GM18498 (cell line): ENCODE results near the gene FHOD3.

Source experiments
- ATAC-seq: cut with Tn5 transposase; IDR thresholded peaks from one replicate; pipeline ENCODE4 v1.9.1; 2021; ENCODE audit warnings: mild to moderate bottlenecking, moderate library complexity; ENCODE audit not compliant: unreplicated experiment

The FHOD3 gene

DNA sequence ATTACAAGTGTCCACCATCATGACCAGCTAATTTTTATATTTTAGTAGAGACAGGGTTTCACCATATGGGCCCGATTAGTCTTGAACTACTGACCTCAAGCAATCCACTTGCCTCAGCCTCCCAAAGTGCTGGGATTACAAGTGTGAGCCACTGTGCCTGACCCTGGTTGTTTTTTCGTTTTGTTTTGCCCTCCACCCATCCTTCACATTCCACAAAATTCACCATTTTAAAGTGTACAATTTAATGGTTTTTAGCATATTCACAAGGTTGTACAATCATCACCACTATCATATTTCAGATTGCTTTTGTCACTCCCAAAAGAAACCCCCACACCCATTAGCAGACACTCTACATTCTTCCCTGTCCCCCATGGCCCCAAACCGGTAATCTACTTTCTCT is 316.3 kb downstream of the FHOD3 start:
- no peak for ATAC-seq

DNA sequence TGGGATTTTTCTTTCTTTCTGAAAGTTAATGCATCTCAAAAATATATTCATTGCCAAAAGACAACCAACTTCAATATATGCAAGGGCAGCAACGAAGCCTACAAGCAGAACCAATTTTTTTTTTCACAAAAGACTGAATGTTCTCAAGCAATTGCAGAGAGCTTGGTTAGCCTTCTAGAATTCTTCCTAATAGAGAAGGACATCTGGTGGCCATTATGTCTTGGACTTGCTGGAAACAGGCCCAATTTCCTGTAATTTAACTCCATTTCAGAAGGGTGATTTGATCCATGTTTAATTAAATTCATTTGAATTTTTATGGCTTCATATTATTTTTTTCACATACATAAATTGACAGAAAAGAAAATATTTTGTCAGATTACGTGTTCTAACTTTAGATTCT is 323.3 kb downstream of the FHOD3 start:
- ATAC-seq, result no peak

DNA sequence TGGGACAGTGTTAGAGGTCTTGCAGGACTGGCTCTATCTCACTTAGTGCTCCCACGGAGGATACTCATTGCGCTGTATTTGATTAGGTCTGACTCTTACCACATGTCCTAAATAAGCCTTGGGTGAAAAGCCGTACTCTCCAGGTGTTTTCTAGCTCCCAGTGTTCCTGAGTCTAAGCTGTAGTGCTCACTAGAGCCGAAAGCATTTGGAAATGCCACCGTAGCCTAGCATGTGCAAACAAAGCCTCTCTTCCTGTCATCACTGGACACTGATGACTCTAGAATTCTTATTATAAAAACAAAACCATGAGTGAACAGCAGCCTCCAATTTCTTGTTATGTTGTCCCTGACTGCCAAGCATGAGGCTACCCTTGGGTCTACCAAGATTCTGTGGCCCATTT is 325.1 kb downstream of the FHOD3 start:
- ATAC-seq, result no peak

DNA sequence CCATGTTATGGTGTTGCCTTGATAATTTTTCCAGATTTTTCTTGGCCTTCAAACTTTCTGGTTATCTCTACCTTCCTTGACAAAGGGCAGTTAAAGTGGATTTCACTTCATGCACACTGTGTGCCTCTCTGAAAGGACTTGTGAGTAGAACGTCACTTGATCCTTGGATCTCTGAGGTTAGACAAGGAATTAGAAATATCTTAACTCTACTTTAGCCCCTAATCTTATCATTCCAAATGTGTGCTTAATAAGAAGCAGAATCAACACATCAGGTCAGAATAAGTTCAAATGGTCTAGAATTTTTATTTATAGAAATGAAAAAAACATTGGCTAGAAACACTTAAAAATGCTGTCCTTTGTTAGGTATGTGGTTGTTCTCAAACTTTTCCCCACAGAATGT is 325.6 kb downstream of the FHOD3 start:
- ATAC-seq, result no peak

DNA sequence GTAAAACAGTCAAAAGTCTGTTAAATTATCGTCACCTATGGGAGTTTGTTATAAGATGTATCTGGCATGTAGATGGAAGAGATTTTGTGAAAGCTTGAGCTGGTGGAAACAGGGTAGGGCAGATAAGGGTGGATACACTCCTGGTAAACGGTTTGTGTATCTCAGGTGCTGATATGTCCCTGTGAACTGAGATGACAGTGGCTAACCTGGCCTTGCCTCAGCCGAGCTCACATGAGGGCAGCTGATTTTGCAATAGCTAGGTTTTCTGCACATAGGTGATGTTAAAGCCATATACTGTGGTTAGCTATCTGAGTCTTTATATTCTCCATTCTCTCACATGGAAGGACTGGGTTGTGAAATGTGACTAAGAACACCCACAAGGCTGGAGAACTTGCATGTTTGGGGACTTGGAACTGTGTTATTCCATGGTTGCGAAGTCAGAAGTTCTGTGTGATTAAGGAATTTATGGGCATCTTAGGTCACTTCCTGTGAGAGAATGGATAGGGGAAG is 326.2 kb downstream of the FHOD3 start:
- ATAC-seq, result no peak

DNA sequence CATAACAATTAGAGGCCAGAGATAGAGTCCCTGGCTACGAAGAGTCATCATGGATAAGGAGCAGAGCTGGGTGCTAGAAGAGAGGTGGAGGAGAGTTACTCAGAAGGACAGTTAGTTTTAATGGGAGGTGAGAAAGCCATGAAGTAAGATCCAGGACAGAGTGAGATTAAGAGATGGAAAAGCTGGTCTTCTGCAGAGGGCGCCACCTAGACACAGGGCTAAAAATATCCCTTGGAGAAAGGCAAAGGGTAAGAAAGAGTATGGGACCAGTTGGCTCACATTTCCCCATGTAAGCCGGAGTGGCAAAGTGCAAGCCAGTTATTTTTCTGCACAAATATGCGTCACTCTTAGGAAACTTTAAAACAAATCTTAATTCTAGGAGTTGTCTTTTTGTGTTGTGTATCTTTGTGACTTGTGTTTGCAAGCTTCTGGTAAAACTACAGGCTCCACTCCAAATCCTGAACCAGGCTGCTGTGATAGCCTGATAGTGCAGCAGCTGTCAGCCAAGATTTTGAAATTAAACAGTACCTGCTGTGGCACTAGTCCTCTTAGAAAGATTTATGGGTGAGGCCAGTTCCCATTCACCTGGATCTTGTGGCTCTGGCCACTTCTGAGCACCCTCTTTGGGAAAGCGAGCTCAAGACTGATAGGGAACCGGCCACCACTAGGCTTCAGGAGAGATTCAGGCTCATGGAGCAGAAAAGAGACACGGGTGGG is 327.1 kb downstream of the FHOD3 start:
- no peak for ATAC-seq

DNA sequence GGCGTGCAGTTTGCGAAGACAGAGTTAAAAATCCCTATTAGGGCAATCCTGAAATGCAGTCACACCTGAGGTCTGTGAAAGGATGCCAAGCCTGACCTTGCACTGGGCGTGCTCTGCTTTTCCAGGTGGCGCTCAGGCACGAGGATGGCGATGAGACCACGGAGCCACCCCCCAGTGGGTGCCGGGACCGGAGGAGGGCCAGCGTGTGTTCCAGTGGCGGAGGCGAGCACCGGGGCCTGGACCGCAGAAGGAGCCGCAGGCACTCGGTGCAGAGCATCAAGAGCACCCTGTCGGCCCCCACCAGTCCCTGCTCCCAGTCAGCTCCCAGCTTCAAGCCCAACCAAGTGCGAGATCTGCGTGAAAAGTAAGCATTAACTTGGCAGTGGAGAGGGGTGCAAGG is 327.9 kb downstream of the FHOD3 start:
- no peak for ATAC-seq

DNA sequence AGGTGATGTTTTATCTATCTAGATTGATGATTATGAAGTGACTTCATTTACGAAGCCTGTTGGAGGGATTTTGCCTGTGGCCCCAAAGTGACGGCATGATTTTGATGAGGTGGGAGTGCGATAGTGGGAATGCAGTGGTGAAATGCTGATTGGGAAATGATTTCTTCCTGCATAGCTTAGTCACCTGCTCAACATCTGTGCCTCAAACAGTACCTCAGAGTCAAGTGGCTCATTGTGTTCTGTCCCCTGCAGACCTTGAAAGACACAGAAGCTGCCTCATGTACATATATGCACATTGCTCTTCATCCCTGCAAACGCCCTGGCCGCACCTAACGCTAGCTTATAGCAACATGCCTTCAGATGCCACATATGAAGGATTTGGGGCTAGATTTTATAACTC is 330.1 kb downstream of the FHOD3 start:
- ATAC-seq, result no peak

DNA sequence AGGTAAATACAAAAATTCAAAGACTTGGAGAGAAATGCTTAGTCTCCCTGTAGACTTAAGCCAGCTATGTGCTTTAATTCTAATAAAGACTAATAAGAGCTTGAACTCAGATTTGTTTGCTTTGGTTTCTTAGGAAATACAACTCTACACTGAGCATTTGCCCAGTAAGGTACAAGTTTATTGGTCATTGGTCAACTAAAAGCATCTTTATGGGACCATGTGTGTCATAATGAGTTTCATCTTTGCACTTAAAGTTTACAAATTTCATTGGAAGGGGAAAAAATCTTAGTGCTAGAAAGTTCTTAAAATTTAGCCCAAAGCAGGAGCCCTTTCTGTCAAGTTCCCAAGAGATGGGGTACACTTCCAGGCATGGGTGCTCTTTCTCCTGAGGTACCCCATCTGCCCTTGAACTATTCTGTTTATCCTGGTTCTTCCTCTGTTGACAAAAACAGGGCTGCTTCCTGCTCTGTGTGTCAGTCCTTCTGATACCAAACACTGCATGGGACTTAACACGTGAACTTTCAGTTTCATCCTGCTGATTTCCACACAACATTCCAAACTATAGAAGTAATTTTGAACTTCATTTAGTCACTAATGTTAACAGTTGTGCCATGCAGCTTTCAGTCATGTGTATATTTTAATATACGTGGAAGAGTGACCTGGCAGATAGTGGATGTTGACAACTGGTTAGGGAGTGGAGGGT is 331.1 kb downstream of the FHOD3 start:
- ATAC-seq, result no peak

DNA sequence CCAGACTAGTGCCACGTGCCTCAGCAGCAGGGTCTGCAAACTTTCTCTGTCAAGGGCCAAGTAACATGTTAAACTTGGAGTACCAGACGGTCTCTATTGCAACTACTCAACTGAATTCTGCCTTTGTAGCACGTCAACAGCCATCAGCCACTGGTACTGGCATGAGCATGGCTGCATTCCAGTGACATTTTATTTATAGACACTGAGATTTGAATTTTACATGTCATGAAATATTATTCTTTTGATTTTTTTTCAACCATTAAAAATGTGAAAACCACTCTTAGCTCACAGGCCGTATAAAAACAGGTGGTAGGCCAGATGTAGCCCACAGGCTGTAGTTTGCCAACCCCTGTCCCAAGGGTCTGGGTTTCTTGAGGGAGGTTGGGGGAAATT is 331.6 kb downstream of the FHOD3 start:
- no peak for ATAC-seq

DNA sequence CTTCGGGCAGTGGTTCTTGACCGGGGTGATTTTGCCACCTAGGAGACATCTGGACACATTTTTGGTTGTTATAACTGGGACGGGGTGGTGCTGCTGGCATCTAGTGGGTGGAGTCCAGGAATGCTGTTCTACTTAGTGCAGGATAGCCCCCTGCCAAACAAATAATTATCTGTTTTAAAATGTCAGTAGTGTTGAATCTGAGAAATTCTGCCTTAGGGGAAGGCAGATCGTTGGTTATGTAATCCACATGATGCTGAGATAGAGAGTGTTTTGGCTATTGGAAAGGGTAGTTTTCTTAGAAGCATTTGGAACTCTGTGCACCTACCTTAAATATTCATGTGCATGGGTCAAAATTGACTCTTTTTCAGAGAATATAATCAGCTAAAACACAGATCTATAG is 332.3 kb downstream of the FHOD3 start:
- ATAC-seq, result no peak

DNA sequence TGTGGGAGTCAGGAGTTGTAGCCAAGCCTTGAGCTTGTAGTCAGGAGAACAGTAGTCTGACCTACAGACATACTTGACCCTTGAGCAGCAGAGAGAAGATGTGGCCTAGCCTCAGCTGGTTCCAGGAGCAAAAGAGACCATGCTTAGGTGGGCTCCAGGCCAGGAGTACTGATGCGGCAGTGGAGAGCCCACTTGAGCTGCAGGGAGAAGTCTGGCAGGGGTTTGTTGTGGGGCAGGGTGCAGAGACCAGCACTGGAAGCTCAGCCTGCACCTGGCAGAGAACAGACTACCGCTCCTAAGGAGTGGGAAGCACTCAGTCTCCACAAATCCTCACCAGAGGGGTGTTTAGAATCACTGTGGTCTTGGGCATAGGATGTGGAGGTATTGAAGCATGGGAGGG is 333.4 kb downstream of the FHOD3 start:
- no peak for ATAC-seq

DNA sequence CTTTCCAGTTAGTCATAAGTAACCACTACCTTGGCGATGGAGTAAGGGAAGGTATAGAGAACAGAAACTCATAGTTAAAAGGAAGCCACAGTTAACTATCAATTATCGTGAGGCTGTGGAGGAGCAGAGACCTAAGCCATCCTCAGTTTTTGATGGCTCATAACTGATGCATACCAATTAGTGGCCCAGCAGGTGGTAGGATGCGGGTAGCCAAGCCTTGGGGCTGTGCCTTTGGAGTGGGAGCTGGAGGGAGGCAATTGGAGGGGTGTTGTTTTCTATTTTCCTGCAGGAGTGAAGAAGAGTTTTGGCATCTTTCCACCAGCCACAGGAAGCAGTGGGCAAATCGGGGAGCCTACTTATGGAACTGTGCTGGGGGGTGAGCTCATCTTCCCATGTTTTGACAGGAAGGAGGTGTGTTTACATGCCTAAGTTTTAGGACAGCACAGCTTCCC is 336.5 kb downstream of the FHOD3 start:
- peak; percentile 27 for ATAC-seq

DNA sequence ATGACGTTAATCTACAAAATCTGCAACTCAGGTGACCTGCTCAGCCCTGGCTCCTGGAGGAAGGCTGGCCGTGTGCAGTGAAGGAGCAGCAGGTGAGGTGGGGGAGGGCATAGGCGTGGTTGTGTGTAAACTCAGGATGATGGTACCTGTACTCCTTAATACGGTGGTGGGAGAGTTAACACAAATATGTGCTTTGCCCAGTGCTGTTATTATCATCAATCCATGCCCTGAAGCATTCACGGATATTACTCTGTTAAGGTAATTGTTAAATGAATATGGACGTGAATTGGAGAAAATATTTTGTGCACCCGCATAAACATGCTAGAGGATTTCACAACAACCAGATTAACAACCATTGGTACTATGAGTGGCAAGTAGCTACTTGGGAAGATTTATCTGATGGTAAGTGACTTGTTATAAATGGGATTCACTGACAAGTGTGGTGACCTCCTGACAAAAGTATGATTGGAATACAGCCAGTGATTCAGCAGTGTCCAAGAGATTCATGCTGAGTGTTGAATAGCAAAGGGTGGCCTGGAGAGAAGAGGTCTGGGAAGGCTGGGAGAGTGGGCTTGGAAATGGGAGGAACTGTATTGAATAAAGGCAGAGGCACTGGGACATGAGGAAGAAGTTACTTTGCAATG is 337.2 kb downstream of the FHOD3 start:
- ATAC-seq, result no peak

DNA sequence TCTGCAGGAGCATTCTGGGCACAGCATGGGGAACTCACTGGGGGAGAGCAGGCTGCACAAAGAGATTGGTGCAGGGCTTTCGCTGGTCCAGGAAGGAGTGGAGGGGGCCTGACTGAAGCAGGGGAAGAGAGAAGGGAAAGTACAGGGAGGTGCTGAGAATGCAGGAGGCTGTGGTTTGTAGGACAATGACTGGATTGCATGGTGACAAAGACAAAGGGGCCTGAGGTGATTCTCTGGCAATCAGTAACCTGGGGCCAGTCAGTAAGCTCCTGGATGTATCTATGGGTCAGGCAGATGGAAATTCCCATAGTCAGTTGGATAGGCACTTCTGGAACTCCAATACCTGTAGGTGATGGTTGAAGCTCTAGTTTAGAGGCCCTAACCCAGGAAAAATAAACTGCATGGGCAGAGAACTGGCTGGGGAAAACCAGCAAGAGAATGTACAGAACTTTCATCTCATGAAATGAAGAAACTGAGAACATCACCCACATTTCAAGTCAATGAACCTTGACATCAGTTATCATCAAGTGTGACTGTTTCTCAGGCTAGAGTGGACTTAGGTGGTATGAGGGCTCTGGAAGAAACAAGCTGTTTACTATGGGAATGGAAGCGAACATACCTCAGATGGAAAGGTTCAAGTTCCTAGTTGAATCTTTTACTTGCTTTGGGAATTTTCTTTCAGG is 338.0 kb downstream of the FHOD3 start:
- ATAC-seq, result peak; percentile 33

DNA sequence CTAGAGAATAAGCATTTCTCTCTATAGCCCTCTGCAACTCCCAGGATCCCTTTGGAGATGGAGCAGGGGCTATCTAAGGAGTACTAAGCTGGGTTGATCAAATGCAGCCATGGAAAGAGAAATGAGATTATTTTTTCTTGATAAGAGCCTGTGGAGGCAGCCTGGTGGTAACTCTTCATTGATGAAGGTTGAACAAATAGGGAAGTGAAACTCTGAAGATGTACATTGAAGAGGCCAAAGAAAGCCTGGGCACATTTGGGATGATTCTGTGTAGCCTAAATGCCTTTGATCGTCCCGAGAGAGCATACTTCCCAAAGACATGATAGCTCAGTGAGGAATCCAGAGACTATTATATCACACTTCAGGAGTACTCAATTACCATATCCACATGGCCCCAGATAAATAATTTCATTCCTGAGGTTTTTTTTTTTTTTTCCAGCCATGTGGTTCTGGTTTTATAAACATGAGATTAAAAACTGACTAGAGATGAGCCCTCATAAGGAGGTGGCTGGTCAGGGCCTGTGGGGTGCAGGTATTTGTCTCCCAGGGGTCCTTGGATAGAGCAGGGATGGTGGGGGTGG is 338.8 kb downstream of the FHOD3 start:
- peak; percentile 44 for ATAC-seq

DNA sequence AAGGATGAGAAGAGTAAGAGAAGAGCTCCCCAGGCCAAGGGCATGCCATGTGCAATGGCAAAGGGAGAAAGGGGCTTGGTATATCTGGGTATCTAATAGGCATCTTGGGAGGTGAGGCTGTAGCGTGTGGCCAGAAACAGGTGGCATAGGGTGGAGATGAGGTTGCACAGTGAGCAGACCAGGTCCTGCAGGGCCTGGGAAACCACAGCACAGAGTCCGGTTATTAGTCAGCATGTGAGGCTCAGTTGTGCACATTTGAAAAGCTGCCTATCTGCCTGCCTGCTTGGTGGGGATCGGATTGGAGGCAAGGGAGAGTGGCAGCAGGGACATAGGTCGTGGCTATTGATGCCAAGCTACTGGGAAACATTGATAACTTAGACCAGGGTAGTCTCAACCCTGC is 340.7 kb downstream of the FHOD3 start:
- peak; percentile 91 for ATAC-seq

DNA sequence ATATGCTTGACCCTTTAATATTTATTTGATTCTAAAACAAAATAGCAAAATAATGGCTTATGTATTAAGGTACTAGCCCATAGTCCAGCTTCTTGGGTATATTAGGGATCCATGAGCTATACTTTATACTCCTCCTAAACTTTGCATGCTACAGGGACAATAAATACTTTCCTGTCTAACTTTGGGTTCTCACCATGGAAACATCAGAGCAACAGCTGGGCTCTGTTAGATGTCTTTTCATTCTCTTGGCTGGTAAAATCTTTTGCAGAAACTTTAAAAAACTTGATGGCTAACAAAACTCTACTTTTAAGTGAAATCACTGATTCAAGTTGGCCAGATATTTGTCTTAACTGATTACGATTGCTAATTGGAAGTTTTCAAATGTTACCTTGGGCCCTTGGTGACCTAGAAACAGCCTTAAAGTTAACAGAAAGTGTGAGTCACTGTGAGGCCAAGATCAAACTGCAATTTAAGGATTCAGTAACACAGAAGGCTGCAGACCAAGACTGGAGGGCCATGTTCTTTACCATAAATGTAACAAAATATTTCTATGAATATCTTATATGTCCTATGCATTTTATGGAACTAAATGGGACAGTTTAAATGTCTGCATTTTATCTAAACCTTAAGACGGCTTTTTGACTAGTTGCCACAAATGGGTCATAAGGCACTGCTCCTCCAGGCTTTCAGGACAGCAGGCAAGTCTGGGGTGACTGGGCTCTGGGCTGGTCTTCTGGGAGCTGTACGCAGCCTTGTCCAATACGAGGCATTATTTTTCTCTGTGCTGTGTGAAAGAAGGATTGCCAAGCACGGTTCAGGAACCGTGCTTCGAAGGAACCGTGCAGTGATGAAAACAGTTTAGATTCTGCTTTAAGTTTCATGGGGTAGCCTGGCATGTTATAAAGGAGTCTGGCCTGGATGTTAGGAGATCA is 342.8 kb downstream of the FHOD3 start:
- no peak for ATAC-seq

DNA sequence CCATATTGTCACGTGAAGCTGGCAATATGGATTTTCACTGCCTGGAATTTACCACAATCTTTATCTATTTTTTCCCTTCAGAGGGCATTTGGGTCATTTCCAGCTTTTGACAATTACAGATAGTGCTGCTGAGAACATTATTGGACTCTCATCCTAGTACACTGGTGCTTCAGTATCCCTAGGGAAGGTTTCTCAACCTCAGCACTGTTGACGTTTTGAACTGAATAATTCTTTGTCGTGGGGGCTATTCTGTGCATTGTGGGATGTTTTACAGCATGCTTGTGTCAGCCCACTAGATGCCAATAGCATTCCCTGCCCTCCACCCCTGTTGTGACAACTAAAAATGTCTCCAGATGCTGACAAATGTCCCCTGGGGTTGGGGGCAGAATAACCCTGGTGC is 345.5 kb downstream of the FHOD3 start:
- no peak for ATAC-seq

DNA sequence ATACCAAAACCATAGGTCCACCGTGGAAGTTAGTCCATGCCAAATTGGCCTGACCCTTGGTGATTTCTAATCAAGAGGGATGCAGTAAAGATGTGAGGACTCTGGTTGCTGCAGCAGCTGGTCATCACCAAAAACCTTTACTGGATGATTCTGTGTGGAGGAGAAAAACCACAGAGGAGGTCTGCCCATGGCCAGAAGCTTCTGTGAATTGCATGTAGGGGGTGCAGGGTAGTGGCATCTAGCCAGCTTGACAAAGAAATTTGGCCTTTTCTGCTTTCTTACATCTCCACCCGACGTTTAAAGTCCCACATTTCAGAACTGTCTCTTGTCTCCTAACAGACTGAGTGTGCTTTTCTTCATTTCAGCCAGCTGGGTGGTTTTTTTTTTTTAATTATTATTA is 351.3 kb downstream of the FHOD3 start:
- no peak for ATAC-seq
